Measurements from ENCODE around the gene APIP. TPM values are rescaled to one million over a fixed set of nuclear protein-coding genes. Genes with fewer than 3 reads are reported as not detected.

Gene APIP
- total RNA-seq, 1 donor from 2014 or later, result 25.1 TPM

DNA sequence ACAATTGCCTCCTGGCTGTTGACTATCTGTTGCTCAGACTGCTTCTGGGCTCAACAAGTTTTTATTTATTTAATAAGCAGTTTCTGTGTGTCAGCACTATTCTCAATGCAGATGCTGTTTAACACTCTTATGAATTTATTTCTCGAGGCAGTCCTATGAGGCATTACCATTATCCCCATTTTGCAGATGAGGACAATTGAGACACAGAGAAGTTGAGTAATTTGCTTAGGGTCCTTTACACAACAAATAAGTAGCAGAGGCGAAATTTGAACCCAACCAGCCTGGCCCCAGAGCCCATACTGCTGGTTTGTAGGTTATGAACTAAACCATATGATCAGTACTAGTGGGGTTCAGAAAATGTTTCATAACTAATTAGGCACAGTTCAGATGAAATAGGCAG, 58.7 kb downstream of the APIP start:
- H3K27ac Mint-ChIP-seq (ENCODE audit: unreplicated experiment), result no peak overlapping the region
- H3K36me3 Mint-ChIP-seq (ENCODE audit: low read depth), result peaks cover 23% of the 10 kb centered on the region
- H3K9me3 Mint-ChIP-seq, result peaks cover 4% of the 10 kb centered on the region
- H3K4me3 Mint-ChIP-seq, result no peak overlapping the region
- H3K4me1 Mint-ChIP-seq, result no peaks in the 10 kb centered on the region
- H3K27me3 Mint-ChIP-seq (ENCODE audit: low read depth), result no peaks in the 10 kb centered on the region
- TF ChIP-seq CTCF (conservative IDR thresholded peaks at IDR 0.05), result no peak
- DNase-seq (ENCODE audit: low read depth, low spot score), result no peak

- Mint-ChIP-seq H3K9me3 (peaks cover 11% of the 10 kb centered on the region), H3K4me1 (no peaks in the 10 kb centered on the region), H3K4me3 (no peak overlapping the region), H3K27me3 (ENCODE audit: low read depth) (no peaks in the 10 kb centered on the region), H3K36me3 (ENCODE audit: low read depth) (peaks cover 31% of the 10 kb centered on the region), H3K27ac (ENCODE audit: unreplicated experiment) (peak overlapping the region; percentile 31)
- DNase-seq (ENCODE audit: low read depth, low spot score), result no peak
- no peak for TF ChIP-seq CTCF (conservative IDR thresholded peaks at IDR 0.05)
Observed at GRCh38 chr11:34856251-34856650, 59.9 kb downstream of the APIP start.

- peaks cover 12% of the 10 kb centered on the region for H3K9me3 Mint-ChIP-seq
Observed at GRCh38 chr11:34855754-34856095, 60.5 kb downstream of the APIP start.

DNA sequence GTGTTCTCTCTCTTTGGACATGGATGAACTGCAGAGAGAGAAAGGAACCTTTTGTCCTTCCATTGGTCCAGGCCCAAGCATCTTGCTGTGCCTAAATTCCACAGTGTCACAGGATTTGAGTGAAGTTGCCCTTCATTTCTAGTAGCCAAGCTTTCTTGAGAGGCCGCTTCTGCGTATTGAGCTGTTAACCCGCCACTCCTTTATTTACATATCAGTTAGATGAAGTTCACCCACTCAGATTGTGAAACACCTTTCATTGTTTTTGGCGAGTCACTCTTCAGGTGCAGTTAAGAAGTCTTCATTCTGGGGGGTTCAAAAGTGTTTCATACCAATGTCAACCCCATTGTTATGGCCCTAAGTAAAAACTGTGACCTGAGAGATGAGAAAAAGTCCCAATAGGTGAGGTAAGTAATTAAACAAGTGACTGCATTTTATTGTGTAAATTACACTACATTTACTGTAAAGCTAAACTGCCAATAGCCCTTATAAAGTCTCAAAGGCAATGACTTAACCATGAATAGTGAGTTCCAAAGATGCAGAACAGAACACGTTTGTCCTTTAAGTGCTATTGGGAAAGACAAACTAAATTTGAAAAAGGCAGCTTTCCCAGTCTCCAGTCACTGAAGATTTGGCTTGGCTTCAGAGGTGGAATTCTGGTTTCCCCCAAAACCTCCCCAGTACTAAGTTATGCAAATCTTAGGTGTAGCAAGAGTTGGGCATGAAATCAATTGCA, 61.0 kb downstream of the APIP start:
- Mint-ChIP-seq H3K27me3 (ENCODE audit: low read depth) (no peaks in the 10 kb centered on the region), H3K27ac (ENCODE audit: unreplicated experiment) (no peak overlapping the region), H3K36me3 (ENCODE audit: low read depth) (peaks cover 32% of the 10 kb centered on the region), H3K4me1 (no peaks in the 10 kb centered on the region), H3K4me3 (no peak overlapping the region), H3K9me3 (peaks cover 12% of the 10 kb centered on the region)
- DNase-seq (ENCODE audit: low read depth, low spot score), result no peak
- no peak for TF ChIP-seq CTCF (conservative IDR thresholded peaks at IDR 0.05)

More at GRCh38 chr11:34855754-34856095, 60.5 kb downstream of the APIP start:
- H3K36me3 Mint-ChIP-seq (ENCODE audit: low read depth), result peaks cover 33% of the 10 kb centered on the region
- no peaks in the 10 kb centered on the region for H3K4me1 Mint-ChIP-seq
- H3K27me3 Mint-ChIP-seq (ENCODE audit: low read depth), result no peaks in the 10 kb centered on the region
- DNase-seq (ENCODE audit: low read depth, low spot score), result no peak
- no peak overlapping the region for H3K27ac Mint-ChIP-seq (ENCODE audit: unreplicated experiment)
- no peak overlapping the region for H3K4me3 Mint-ChIP-seq
- TF ChIP-seq CTCF (conservative IDR thresholded peaks at IDR 0.05), result no peak

DNA sequence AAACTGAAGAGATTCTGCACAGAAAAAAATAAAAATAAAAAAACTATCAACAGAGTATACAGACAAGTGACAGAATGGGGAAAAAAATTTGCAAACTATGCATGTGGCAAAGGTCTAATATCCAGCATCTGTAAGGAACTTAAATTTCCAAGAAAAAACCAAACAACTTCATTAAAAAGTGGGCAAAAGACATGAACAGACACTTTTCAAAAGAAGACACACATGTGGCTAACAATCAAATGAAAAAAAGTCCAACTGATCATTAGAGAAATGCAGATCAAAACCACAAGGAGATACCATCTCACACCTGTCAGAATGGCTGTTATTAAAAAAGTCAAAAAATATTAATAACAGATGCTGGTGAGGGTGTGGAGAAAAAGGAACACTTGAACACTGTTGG, 64.3 kb downstream of the APIP start:
- no peak overlapping the region for H3K27ac Mint-ChIP-seq (ENCODE audit: unreplicated experiment)
- peaks cover 14% of the 10 kb centered on the region for H3K9me3 Mint-ChIP-seq
- H3K36me3 Mint-ChIP-seq (ENCODE audit: low read depth), result peaks cover 36% of the 10 kb centered on the region
- no peak for DNase-seq (ENCODE audit: low read depth, low spot score)
- H3K27me3 Mint-ChIP-seq (ENCODE audit: low read depth), result no peaks in the 10 kb centered on the region
- no peak overlapping the region for H3K4me3 Mint-ChIP-seq
- no peaks in the 10 kb centered on the region for H3K4me1 Mint-ChIP-seq
- no peak for TF ChIP-seq CTCF (conservative IDR thresholded peaks at IDR 0.05)
